ENCODE data around the gene LRP2BP.
"Not testable (repeated sequence)": the region's sequence is repeated elsewhere in the genome, so short reads cannot be mapped to it uniquely, and the experiment has no call there.

- not testable (repeated sequence) for TF ChIP-seq CTCF (IDR thresholded peaks at IDR 0.05; ENCODE audit: poor library complexity, severe bottlenecking); POLR2AphosphoS5 (IDR thresholded peaks at IDR 0.05); EZH2 (IDR thresholded peaks at IDR 0.05; ENCODE audit: borderline replicate concordance, insufficient read depth, low read length, poor library complexity, severe bottlenecking); EP300 (conservative IDR thresholded peaks at IDR 0.05; ENCODE audit: poor library complexity, severe bottlenecking); SMC3 (conservative IDR thresholded peaks at IDR 0.05; ENCODE audit: poor library complexity); TAF1 (IDR thresholded peaks at IDR 0.05; ENCODE audit: low read depth)
Observed at GRCh38 chr4:185362570-185362969, 33.2 kb downstream of the LRP2BP start.

Measured in neural cell (in vitro differentiated cells).